Right lobe of liver (tissue), 4 donors: ENCODE results near the gene CCDC196.

Experiments used
- CTCF ChIP-seq, 4 donors: fragments of 200-600 bp in 3 of 4; fragments of 450-650 bp in 1 of 4; IDR thresholded peaks; one replicate each; pipeline versions ENCODE4 v1.5.1 to v1.8.0; 2016 to 2022; ENCODE audit warnings: antibody characterized with exemption in 4 of 4, mild to moderate bottlenecking in 2 of 4
- POLR2A ChIP-seq: fragments of 450-650 bp; IDR thresholded peaks from one replicate; pipeline ENCODE4 v1.6.1; 2017; ENCODE audit warnings: antibody characterized with exemption, mild to moderate bottlenecking
- donor health status: DM: no; HTN: no; CAD: no.
- donor health status: DM: no; HTN: no; CAD: no.
- donor health status: DM: no; HTN: yes; CAD: no.

GRCh38 chr14:66445936-66446335, 40.2 kb upstream of the CCDC196 start:
- TF ChIP-seq CTCF (IDR thresholded peaks at IDR 0.05) (no peak), POLR2A (no peak)
